Hematopoietic multipotent progenitor cell treated with erythropoietin and hydrocortisone succinate and interleukin-3 and kit ligand, for 8 days (in vitro differentiated cells): ENCODE measurements around the gene LAMA2.

ENCODE experiments used
- DNase-seq: peaks from one replicate; pipeline ENCODE4 v3.0.0-alpha.2; 2015

The LAMA2 gene

GRCh38 chr6:129398764-129399163 is 515.8 kb downstream of the LAMA2 start:
- DNase-seq, result no peak

GRCh38 chr6:129402244-129402643 is 519.3 kb downstream of the LAMA2 start:
- DNase-seq, result no peak

GRCh38 chr6:129411092-129411491 is 528.2 kb downstream of the LAMA2 start:
- DNase-seq, result no peak

GRCh38 chr6:129416337-129416990 is 533.5 kb downstream of the LAMA2 start:
- DNase-seq, result no peak

- DNase-seq, result no peak
These were observed 534.6 kb downstream of the LAMA2 start for GRCh38 chr6:129417416-129418086.

- DNase-seq, result no peak
These were observed 536.4 kb downstream of the LAMA2 start for GRCh38 chr6:129419324-129419723.

- DNase-seq, result no peak
These were observed 543.4 kb downstream of the LAMA2 start for GRCh38 chr6:129426343-129426742.

- no peak for DNase-seq
These were observed 547.0 kb downstream of the LAMA2 start for GRCh38 chr6:129429956-129430355.

GRCh38 chr6:129432738-129433137 is 549.8 kb downstream of the LAMA2 start:
- no peak for DNase-seq

- DNase-seq, result no peak
These were observed 551.2 kb downstream of the LAMA2 start for GRCh38 chr6:129434091-129434490.

- DNase-seq, result no peak
These were observed 557.8 kb downstream of the LAMA2 start for GRCh38 chr6:129440691-129441090.

GRCh38 chr6:129444683-129445082 is 561.7 kb downstream of the LAMA2 start:
- DNase-seq, result no peak

- DNase-seq, result no peak
These were observed 563.6 kb downstream of the LAMA2 start for GRCh38 chr6:129446272-129447197.

GRCh38 chr6:129447198-129447565 is 564.2 kb downstream of the LAMA2 start:
- no peak for DNase-seq

GRCh38 chr6:129448965-129449364 is 566.0 kb downstream of the LAMA2 start:
- DNase-seq, result no peak

GRCh38 chr6:129451187-129451586 is 568.2 kb downstream of the LAMA2 start:
- no peak for DNase-seq

- no peak for DNase-seq
These were observed 570.1 kb downstream of the LAMA2 start for GRCh38 chr6:129453073-129453472.

GRCh38 chr6:129454488-129454887 is 571.5 kb downstream of the LAMA2 start:
- no peak for DNase-seq

GRCh38 chr6:129455126-129455769 is 572.3 kb downstream of the LAMA2 start:
- DNase-seq, result no peak

GRCh38 chr6:129460221-129460620 is 577.3 kb downstream of the LAMA2 start:
- no peak for DNase-seq

GRCh38 chr6:129469070-129469662 is 586.2 kb downstream of the LAMA2 start:
- DNase-seq, result no peak

- no peak for DNase-seq
These were observed 589.3 kb downstream of the LAMA2 start for GRCh38 chr6:129472239-129472638.

- DNase-seq, result no peak
These were observed 590.6 kb downstream of the LAMA2 start for GRCh38 chr6:129473546-129473945.
